ENCODE measurements around the gene MADD. TPM values are rescaled to one million over a fixed set of nuclear protein-coding genes. Genes with fewer than 3 reads are reported as not detected.
A peak's percentile ranks its signal among the peaks of the same experiment; 100 is the strongest.

Gene MADD
- total and polyA plus RNA-seq, 2 donors (not counting 3 experiments of a cell fraction or from before 2014, with no cell fraction given) = 35.3 to 36.8 TPM

DNA sequence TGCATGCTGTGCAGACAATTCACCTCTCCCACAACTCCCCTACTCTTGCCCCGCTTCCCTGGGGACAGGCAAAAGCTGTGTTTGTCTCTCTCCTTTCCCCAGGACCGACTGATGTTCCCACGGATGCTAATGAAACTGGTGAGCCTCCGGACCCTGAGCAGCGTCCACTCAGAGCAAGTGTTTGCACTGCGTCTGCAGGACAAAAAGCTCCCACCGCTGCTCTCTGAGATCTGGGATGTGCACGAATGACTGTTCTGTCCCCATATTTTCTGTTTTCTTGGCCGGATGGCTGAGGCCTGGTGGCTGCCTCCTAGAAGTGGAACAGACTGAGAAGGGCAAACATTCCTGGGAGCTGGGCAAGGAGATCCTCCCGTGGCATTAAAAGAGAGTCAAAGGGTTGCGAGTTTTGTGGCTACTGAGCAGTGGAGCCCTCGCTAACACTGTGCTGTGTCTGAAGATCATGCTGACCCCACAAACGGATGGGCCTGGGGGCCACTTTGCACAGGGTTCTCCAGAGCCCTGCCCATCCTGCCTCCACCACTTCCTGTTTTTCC, 1.4 kb upstream of the MADD start:
- Histone ChIP-seq H3K27ac (ENCODE audit: insufficient read depth, low read depth, low read length) (peak overlapping the region; percentile 76), H3K9me1 (replicated peaks; ENCODE audit: control insufficient read depth, extremely low read depth, insufficient read depth, low read length) (no peaks in the 10 kb centered on the region), H3K4me2 (ENCODE audit: insufficient read depth, low read length) (peak overlapping the region; percentile 81), H4K20me1 (replicated peaks; ENCODE audit: control insufficient read depth, extremely low read depth, insufficient read depth, low read length) (no peaks in the 10 kb centered on the region), H3K79me2 (ENCODE audit: control insufficient read depth, insufficient read depth, low read length) (peaks cover 25% of the 10 kb centered on the region), H3K4me3 (replicated peaks in 1 of 3; ENCODE audit: insufficient read depth in 1 of 3, low read depth in 1 of 3, low read length in 3 of 3) (no peak overlapping the region), H3K36me3 (ENCODE audit: control insufficient read depth in 2 of 2, extremely low read depth in 1 of 2, insufficient read depth in 2 of 2, low read length in 2 of 2) (no peaks in the 10 kb centered on the region), H2AFZ (ENCODE audit: low read depth, low read length) (peak overlapping the region; percentile 82), H3K27me3 (ENCODE audit: control insufficient read depth in 2 of 2, insufficient read depth in 2 of 2, low read length in 2 of 2) (no peaks in the 10 kb centered on the region), H3K9me3 (replicated peaks; ENCODE audit: control insufficient read depth, insufficient read depth, low read length) (no peaks in the 10 kb centered on the region), H3K9ac (replicated peaks; ENCODE audit: extremely low read depth, insufficient read depth, low read length) (peak overlapping the region; percentile 60), H3K4me1 (ENCODE audit: control insufficient read depth, extremely low read depth, insufficient read depth, low read length) (peaks cover 37% of the 10 kb centered on the region)
- FAIRE-seq (no peak), DNase-seq (ENCODE audit: low read depth, low spot score) (no peak)
- POLR2A ChIA-PET = interaction anchor here (0.6 kb wide), 1 partner anchor 54 kb away, joined by 3 read pairs; the partner anchor contains the start of gene DDB2
- TF ChIP-seq, protein P1, sequence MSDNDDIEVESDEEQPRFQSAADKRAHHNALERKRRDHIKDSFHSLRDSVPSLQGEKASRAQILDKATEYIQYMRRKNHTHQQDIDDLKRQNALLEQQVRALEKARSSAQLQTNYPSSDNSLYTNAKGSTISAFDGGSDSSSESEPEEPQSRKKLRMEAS (IDR thresholded peaks at IDR 0.05; ENCODE audit: insufficient read depth, insufficient read length) = no peak
- no peak for TF ChIP-seq FOS (IDR thresholded peaks at IDR 0.05; ENCODE audit: borderline replicate concordance, insufficient read depth, low read length)
- no peak for TF ChIP-seq POLR2A (IDR thresholded peaks at IDR 0.05; ENCODE audit: low read depth, low read length)
- TF ChIP-seq GATA2 (IDR thresholded peaks at IDR 0.05; ENCODE audit: insufficient read depth, insufficient read length, low read depth, low read length) = no peak
- TF ChIP-seq EZH2 (IDR thresholded peaks at IDR 0.05; ENCODE audit: borderline replicate concordance, low read depth, low read length, severe bottlenecking) = no peak
- no peak for TF ChIP-seq POLR2AphosphoS5 (IDR thresholded peaks at IDR 0.05; ENCODE audit: insufficient read depth, low read depth, low read length)
- TF ChIP-seq MYC (IDR thresholded peaks at IDR 0.05; ENCODE audit: low read depth, low read length) = no peak
- TF ChIP-seq, protein P2, sequence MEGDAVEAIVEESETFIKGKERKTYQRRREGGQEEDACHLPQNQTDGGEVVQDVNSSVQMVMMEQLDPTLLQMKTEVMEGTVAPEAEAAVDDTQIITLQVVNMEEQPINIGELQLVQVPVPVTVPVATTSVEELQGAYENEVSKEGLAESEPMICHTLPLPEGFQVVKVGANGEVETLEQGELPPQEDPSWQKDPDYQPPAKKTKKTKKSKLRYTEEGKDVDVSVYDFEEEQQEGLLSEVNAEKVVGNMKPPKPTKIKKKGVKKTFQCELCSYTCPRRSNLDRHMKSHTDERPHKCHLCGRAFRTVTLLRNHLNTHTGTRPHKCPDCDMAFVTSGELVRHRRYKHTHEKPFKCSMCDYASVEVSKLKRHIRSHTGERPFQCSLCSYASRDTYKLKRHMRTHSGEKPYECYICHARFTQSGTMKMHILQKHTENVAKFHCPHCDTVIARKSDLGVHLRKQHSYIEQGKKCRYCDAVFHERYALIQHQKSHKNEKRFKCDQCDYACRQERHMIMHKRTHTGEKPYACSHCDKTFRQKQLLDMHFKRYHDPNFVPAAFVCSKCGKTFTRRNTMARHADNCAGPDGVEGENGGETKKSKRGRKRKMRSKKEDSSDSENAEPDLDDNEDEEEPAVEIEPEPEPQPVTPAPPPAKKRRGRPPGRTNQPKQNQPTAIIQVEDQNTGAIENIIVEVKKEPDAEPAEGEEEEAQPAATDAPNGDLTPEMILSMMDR (IDR thresholded peaks at IDR 0.05; ENCODE audit: extremely low read depth in 1 of 2, insufficient read depth in 1 of 2, low read depth in 1 of 2, low read length in 2 of 2) = no peak
- no peak for TF ChIP-seq JUN (IDR thresholded peaks at IDR 0.05; ENCODE audit: borderline replicate concordance, insufficient read depth, insufficient read length, low read depth)
- intact Hi-C loops (cut with micrococcal nuclease) = loop anchor here (1.0 to 5.0 kb wide), 4 partner anchors 19 to 139 kb away; partner anchors contain the start of genes DDB2 and SLC39A13
- CTCF ChIA-PET = interaction anchor here (0.7 to 1.8 kb wide), 6 partner anchors 9 to 89 kb away, joined by 3 to 7 read pairs (median 4); partner anchors contain the start of genes ACP2 and NR1H3
- no TSS peak for BruUV-seq (replicated peaks)
- dilution Hi-C loops (cut with MboI; ENCODE audit: extremely low pct_ligation_motif_present, low sequenced_read_pairs) = no loop called here

Data from endothelial cell of umbilical vein (primary cell).